A673 (cell line): ENCODE measurements around the gene HIP1.

ENCODE experiments used
- CTCF ChIP-seq: fragments of 300-800, 200-600 bp; sonication (generic); conservative IDR thresholded peaks from 2 replicates; pipeline ENCODE4 v1.5.1; 2017; ENCODE audit warnings: low read depth, mild to moderate bottlenecking, antibody characterized with exemption, low read length, moderate library complexity, mixed read lengths
- EZH2 ChIP-seq: fragments of 200-600 bp; sonication (generic); IDR thresholded peaks from 2 replicates; pipeline ENCODE4 v1.6.1; 2017; ENCODE audit warnings: borderline replicate concordance, low read depth, mild to moderate bottlenecking, mixed read lengths, antibody characterized with exemption, low read length; ENCODE audit not compliant: poor library complexity, severe bottlenecking

- no peak for TF ChIP-seq CTCF
- TF ChIP-seq EZH2 = no peak
Observed at GRCh38 chr7:75596727-75597614, 141.8 kb downstream of the HIP1 start.
